SK-N-MC (cell line): ENCODE results near the gene LY6G6D.

Experiments
- DNase-seq: peaks from one replicate; pipeline ENCODE4 v3.0.0-alpha.2; 2011; ENCODE audit warnings: low read depth, low spot score
- H3K27ac ChIP-seq: fragments of 200-600 bp; sonication (generic); 2 replicates; pipeline ENCODE4 v1.5.1; 2016; ENCODE audit warnings: mixed run types
- H3K36me3 ChIP-seq: fragments of 200-600 bp; sonication (generic); 2 replicates; pipeline ENCODE4 v1.6.1; 2017; ENCODE audit warnings: antibody characterized with exemption, low read length, mixed read lengths; ENCODE audit not compliant: insufficient read depth
- H3K4me3 ChIP-seq: fragments of 200-600 bp; sonication (generic); 2 replicates; pipeline ENCODE4 v1.5.1; 2016
- H3K9ac ChIP-seq: fragments of 200-600 bp; sonication (generic); 2 replicates; pipeline ENCODE4 v1.8.0; 2017; ENCODE audit warnings: mixed run types, mixed read lengths; ENCODE audit not compliant: insufficient read length
- H3K9me3 ChIP-seq: fragments of 200-600 bp; sonication (generic); 2 replicates; pipeline ENCODE4 v1.6.1; 2017; ENCODE audit warnings: low read depth, mild to moderate bottlenecking, antibody characterized with exemption, low read length, moderate library complexity, mixed read lengths
- EZH2 ChIP-seq: fragments of 200-600 bp; sonication (generic); IDR thresholded peaks from one replicate; pipeline ENCODE4 v1.6.1; 2017; ENCODE audit warnings: antibody characterized with exemption
- FOXP2 ChIP-seq: optimal IDR thresholded peaks from 2 replicates; pipeline ENCODE3; 2011; ENCODE audit warnings: mild to moderate bottlenecking, moderate library complexity; ENCODE audit not compliant: insufficient read depth; ENCODE audit errors: extremely low read length, control extremely low read depth
- POLR2AphosphoS5 ChIP-seq: IDR thresholded peaks from 2 replicates; pipeline ENCODE4 v1.6.1; 2012; ENCODE audit warnings: mild to moderate bottlenecking, low read depth, low read length, borderline replicate concordance

Gene LY6G6D, protein sequence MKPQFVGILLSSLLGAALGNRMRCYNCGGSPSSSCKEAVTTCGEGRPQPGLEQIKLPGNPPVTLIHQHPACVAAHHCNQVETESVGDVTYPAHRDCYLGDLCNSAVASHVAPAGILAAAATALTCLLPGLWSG

DNA sequence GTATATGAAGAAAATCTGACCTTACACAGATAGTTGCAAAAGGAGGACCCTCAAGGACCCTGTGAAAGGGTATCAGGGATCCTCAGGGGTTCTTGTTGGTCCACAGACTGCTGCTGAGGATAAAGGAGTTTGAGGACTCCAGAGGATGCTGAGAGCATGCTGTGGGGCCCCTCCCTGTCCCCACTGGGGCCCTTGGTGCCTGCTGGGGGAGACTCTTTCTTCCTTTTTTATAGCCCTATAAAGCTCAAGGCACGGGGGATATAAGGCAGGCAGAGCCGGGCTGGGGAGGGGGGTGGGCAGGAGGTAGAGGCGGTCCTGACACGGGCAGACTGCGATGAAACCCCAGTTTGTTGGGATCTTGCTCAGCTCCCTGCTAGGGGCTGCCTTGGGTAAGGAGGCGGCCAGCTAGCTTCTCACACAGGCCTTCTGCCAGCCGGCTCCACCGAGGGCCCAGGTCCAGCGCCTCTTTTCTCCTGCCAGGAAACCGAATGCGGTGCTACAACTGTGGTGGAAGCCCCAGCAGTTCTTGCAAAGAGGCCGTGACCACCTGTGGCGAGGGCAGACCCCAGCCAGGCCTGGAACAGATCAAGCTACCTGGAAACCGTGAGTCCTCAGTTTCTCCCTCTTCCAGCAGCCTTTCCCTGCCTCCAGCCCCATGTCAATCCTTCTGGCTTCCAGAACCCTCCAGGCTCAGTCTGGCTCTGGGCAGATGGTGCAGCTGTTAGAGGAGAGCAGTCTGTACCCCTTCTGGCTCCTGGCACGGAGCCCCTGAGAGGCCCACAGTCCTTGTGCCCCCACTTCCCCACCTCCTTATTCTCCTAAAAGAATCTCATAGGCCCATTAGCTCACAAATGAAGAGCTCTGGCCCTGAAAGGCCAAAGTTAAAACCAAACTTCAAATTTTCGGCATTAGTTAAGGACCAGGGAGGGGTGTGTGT, at the start of gene LY6G6D:
Gene LY6G6D, plus strand, starts transcription at position 327 of the 937 bp plus-strand sequence. Its CDS starts 8 bp downstream, at position 335.
- Histone ChIP-seq H3K9ac (peak within 1 kb of the TSS; percentile 71), H3K36me3 (no peaks in the 10 kb centered on the region), H3K4me3 (peak within 1 kb of the TSS; percentile 37), H3K27ac (peak within 1 kb of the TSS; percentile 86), H3K9me3 (no peaks in the 10 kb centered on the region)
- TF ChIP-seq EZH2: no peak
- TF ChIP-seq FOXP2: no peak
- no peak for TF ChIP-seq POLR2AphosphoS5
- DNase-seq: no peak

DNA sequence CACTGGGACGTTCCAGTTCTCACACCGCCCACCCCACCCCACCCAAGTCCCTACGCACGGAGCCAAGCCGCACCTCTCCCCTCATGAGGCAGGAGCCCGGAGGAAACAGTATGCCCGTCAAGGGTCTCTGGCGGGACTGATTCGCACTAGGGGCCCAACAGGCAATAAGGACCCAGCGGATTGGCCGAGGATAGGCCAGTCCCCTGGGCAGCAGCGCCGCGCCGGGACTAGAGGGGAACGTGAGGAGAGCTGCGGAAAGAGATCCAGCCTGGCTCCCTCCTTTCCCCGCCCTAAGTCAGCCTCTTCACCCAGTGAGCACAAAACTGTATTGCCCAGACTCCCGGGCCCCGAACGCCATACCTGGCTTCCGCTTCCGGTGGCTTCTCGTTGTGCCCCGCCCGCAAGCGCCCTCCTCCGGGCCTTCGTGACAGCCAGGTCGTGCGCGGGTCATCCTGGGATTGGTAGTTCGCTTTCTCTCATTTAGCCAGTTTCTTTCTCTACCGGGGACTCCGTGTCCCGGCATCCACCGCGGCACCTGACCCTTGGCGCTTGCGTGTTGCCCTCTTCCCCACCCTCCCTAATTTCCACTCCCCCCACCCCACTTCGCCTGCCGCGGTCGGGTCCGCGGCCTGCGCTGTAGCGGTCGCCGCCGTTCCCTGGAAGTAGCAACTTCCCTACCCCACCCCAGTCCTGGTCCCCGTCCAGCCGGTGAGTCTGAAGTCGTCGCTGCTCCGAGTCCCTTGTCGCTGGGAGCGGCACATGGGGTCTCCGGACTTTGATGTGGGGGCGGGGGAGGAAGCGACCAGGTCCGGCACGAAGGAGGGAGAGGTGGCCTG, 49.4 kb upstream of the LY6G6D start, which contains the start of gene CSNK2B:
Gene CSNK2B, plus strand, starts transcription at position 580 of the 836 bp plus-strand sequence. CDS start 752 bp downstream, outside the sequence.
- Histone ChIP-seq H3K9ac (peak within 1 kb of the TSS; percentile 98), H3K27ac (peak within 1 kb of the TSS; percentile 98), H3K4me3 (peak within 1 kb of the TSS; percentile 95), H3K9me3 (no peaks in the 10 kb centered on the region), H3K36me3 (peaks cover 61% of the 10 kb centered on the region)
- DNase-seq: peak; percentile 96
- TF ChIP-seq FOXP2 (peak; percentile 88), POLR2AphosphoS5 (peak; percentile 83), EZH2 (no peak)

GRCh38 chr6:31666337-31666965, 48.7 kb upstream of the LY6G6D start:
- no peaks in the 10 kb centered on the region for H3K9me3 ChIP-seq
- H3K36me3 ChIP-seq: peaks cover 68% of the 10 kb centered on the region
- TF ChIP-seq FOXP2 (no peak), EZH2 (no peak), POLR2AphosphoS5 (no peak)
- peak overlapping the region; percentile 97 for H3K9ac ChIP-seq
- no peak for DNase-seq
- H3K27ac ChIP-seq: no peak overlapping the region
- H3K4me3 ChIP-seq: peak overlapping the region; percentile 95

DNA sequence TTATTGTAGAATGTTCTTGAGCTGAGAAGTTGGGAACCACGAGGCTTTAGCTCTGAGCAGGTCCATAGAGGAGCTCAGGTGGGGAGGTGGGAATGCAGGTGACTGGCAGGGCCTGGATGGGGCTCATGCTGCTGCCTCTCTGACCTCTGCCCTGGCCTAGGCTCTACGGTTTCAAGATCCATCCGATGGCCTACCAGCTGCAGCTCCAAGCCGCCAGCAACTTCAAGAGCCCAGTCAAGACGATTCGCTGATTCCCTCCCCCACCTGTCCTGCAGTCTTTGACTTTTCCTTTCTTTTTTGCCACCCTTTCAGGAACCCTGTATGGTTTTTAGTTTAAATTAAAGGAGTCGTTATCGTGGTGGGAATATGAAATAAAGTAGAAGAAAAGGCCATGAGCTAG, 45.5 kb upstream of the LY6G6D start, which contains the start of gene LY6G5B:
Gene LY6G5B, plus strand, starts transcription at position 301 of the 400 bp plus-strand sequence. CDS start 975 bp downstream, outside the sequence.
- Histone ChIP-seq H3K27ac (no peak within 1 kb of the TSS), H3K9ac (no peak within 1 kb of the TSS), H3K9me3 (no peaks in the 10 kb centered on the region), H3K4me3 (no peak within 1 kb of the TSS), H3K36me3 (peaks cover 59% of the 10 kb centered on the region)
- no peak for DNase-seq
- TF ChIP-seq POLR2AphosphoS5: no peak
- TF ChIP-seq EZH2: no peak
- TF ChIP-seq FOXP2: no peak

DNA sequence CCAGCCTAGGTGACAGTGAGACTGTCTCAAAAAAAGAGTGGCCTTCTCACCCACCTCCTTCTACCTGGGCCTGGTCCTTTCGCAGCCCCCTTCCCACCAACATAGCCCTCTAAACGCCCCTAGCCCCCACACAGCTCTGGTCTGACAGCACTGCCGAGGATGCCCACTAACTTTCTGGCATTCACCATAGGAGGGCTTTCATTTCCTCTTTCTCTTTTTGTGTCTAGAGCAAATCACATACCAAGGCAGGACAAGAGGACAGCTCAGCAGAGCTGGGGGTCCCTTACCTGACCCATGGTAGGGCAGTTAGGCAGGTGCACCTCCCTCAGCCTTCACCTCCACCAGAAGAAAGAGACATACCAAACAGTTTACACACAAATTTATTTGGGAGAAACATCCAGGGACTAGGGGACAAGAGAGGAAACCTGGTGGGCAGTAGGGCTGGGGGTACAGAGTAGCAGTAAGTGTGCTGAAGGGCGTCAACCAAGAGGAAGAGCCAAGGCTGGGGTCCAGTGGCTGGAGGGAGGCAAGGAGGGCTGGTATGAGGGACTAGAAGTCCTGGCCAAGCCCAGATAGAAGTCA, 38.7 kb upstream of the LY6G6D start:
- H3K9me3 ChIP-seq: no peaks in the 10 kb centered on the region
- no peak for TF ChIP-seq FOXP2
- TF ChIP-seq POLR2AphosphoS5: no peak
- TF ChIP-seq EZH2: no peak
- H3K36me3 ChIP-seq: peaks cover 12% of the 10 kb centered on the region; the same call in 1 of the 2 replicates
- H3K27ac ChIP-seq: no peak overlapping the region
- H3K9ac ChIP-seq: no peak overlapping the region
- no peak for DNase-seq
- H3K4me3 ChIP-seq: no peak overlapping the region

- H3K27ac ChIP-seq: no peak overlapping the region
- H3K36me3 ChIP-seq: peaks cover 7% of the 10 kb centered on the region; the same call in 1 of the 2 replicates
- TF ChIP-seq POLR2AphosphoS5 (no peak), EZH2 (no peak), FOXP2 (no peak)
- no peak overlapping the region for H3K4me3 ChIP-seq
- DNase-seq: no peak
- no peaks in the 10 kb centered on the region for H3K9me3 ChIP-seq
- H3K9ac ChIP-seq: no peak overlapping the region
These were observed 38.2 kb upstream of the LY6G6D start for GRCh38 chr6:31676904-31677303.

DNA sequence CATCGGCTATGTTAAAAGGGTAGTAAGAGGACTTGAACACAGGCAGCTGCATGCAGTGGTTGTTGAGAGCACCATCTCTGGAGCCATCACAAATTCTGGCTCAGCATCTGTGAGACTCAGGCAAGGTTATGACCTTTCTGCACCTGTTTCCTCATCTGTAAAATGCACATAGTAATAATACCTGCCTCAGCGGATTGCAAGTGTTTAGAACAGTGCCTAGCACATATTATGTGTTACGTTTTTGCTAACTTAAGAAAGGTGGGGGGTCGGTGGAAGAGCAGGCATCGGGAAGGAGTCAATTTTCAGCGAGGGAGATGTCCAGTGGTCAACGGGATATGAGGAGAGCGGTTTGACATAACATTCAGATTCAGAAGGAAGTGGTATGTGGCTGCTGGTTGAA, 37.2 kb upstream of the LY6G6D start:
- Histone ChIP-seq H3K36me3 (no peaks in the 10 kb centered on the region; the same call in 1 of the 2 replicates), H3K27ac (no peak overlapping the region), H3K9me3 (no peaks in the 10 kb centered on the region), H3K9ac (no peak overlapping the region), H3K4me3 (no peak overlapping the region)
- no peak for DNase-seq
- TF ChIP-seq FOXP2 (no peak), POLR2AphosphoS5 (no peak), EZH2 (no peak)
